Measurements from ENCODE around the gene PGA4.

PGA4 gene

DNA sequence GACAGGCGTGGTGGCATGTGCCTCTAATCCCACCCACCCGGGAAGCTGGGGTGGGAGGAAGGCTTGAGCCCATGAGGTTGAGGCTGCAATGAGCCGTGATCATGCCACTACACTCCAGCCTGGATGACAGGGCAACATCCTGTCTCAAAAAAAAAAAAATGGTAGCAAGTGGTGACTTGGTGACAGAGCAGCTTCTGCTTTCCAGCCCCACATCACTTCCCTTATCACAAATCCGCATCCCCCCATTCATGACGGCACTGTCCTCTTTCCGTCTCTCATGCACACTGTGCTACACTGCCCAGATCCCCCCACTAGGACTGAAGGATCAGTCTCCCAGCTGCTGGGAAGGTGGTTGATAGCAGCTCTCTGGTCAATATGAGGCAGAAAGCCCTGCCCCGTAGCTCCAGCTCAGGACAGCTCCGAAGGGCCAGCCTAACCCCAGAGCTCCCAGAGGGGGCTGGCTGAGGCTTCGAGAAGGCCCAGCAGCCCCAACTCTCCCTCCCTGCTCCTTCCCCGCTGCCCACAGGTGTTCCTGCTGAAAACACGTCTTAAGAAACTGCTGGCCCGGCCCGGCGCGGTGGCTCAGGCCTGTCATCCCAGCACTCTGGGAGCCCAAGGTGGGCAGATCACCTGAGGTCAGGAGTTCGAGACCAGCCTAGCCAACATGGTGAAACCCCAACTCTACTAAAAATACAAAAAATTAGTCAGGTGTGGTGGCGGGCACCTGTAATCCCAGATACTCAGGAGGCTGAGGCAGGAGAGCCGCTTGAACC is 34.7 kb downstream of the PGA4 start:
- Histone ChIP-seq H3K27me3 (ENCODE audit: control insufficient read depth, insufficient read depth, low read length) (no peaks in the 10 kb centered on the region), H3K4me3 (ENCODE audit: low read depth, low read length) (no peak overlapping the region), H3K9me3 (ENCODE audit: control insufficient read depth, insufficient read depth, low read length) (no peaks in the 10 kb centered on the region), H3K9ac (ENCODE audit: low read depth, low read length) (no peak overlapping the region), H3K4me1 (ENCODE audit: control insufficient read depth, insufficient read depth, low read length) (no peaks in the 10 kb centered on the region), H3K36me3 (ENCODE audit: control insufficient read depth, insufficient read depth, low read length) (peaks cover 6% of the 10 kb centered on the region)

- H3K4me3 ChIP-seq (ENCODE audit: low read depth, low read length), result no peak overlapping the region
- H3K27me3 ChIP-seq (ENCODE audit: control insufficient read depth, insufficient read depth, low read length), result no peaks in the 10 kb centered on the region
- H3K36me3 ChIP-seq (ENCODE audit: control insufficient read depth, insufficient read depth, low read length), result peaks cover 6% of the 10 kb centered on the region
- H3K9ac ChIP-seq (ENCODE audit: low read depth, low read length), result no peak overlapping the region
- H3K9me3 ChIP-seq (ENCODE audit: control insufficient read depth, insufficient read depth, low read length), result no peaks in the 10 kb centered on the region
- H3K4me1 ChIP-seq (ENCODE audit: control insufficient read depth, insufficient read depth, low read length), result no peaks in the 10 kb centered on the region
Measured at GRCh38 chr11:61258546-61258945, 36.4 kb downstream of the PGA4 start.

GRCh38 chr11:61259363-61259762 is 37.2 kb downstream of the PGA4 start:
- H3K4me3 ChIP-seq (ENCODE audit: low read depth, low read length), result no peak overlapping the region
- H3K27me3 ChIP-seq (ENCODE audit: control insufficient read depth, insufficient read depth, low read length), result no peaks in the 10 kb centered on the region
- H3K36me3 ChIP-seq (ENCODE audit: control insufficient read depth, insufficient read depth, low read length), result peaks cover 6% of the 10 kb centered on the region
- no peaks in the 10 kb centered on the region for H3K9me3 ChIP-seq (ENCODE audit: control insufficient read depth, insufficient read depth, low read length)
- no peaks in the 10 kb centered on the region for H3K4me1 ChIP-seq (ENCODE audit: control insufficient read depth, insufficient read depth, low read length)
- no peak overlapping the region for H3K9ac ChIP-seq (ENCODE audit: low read depth, low read length)

DNA sequence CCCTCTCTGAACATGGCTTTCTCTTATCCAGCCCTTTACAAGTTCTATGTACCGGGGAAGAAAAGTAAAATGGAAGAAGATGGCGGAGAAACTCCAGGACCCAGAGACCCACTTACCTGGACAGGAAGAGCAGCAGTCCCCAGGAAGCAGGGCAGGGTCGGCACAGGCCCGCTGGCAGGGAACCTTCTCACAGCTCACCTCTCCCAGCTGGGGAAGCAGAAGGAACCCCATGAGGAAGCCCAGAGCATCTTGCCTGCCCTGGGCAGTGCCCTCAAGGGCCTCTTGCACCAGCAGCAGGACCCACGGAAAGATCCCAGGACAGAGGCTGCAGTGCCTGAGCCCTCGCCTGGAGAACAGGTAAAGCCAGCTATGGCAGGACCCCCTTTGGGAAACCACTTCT is 42.2 kb downstream of the PGA4 start:
- no peak overlapping the region for H3K9ac ChIP-seq (ENCODE audit: low read depth, low read length)
- peaks cover 3% of the 10 kb centered on the region for H3K36me3 ChIP-seq (ENCODE audit: control insufficient read depth, insufficient read depth, low read length)
- no peak overlapping the region for H3K4me3 ChIP-seq (ENCODE audit: low read depth, low read length)
- H3K9me3 ChIP-seq (ENCODE audit: control insufficient read depth, insufficient read depth, low read length), result no peaks in the 10 kb centered on the region
- no peaks in the 10 kb centered on the region for H3K4me1 ChIP-seq (ENCODE audit: control insufficient read depth, insufficient read depth, low read length)
- H3K27me3 ChIP-seq (ENCODE audit: control insufficient read depth, insufficient read depth, low read length), result no peaks in the 10 kb centered on the region

DNA sequence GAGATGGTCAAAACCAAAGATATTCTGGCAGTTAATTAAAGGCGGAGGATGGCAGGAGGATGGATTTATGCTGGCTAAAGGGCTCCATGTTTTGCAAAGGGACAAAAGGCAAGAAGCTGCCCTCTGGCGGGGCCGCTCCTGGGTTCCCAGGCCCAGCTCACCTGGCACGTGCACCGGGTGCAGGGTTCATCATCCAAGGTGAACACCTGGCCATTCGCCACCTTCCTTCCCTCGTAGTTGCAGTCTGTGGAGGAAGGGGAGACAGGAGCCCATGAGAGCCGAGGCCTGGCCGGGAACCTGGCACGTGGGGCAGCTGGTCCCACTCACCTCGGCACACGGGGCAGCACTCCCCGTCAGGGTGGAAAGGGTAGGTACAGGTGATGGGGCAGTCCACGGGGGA is 42.6 kb downstream of the PGA4 start:
- H3K9me3 ChIP-seq (ENCODE audit: control insufficient read depth, insufficient read depth, low read length), result no peaks in the 10 kb centered on the region
- H3K4me1 ChIP-seq (ENCODE audit: control insufficient read depth, insufficient read depth, low read length), result no peaks in the 10 kb centered on the region
- no peak overlapping the region for H3K4me3 ChIP-seq (ENCODE audit: low read depth, low read length)
- no peak overlapping the region for H3K9ac ChIP-seq (ENCODE audit: low read depth, low read length)
- H3K27me3 ChIP-seq (ENCODE audit: control insufficient read depth, insufficient read depth, low read length), result no peaks in the 10 kb centered on the region
- H3K36me3 ChIP-seq (ENCODE audit: control insufficient read depth, insufficient read depth, low read length), result peaks cover 3% of the 10 kb centered on the region

DNA sequence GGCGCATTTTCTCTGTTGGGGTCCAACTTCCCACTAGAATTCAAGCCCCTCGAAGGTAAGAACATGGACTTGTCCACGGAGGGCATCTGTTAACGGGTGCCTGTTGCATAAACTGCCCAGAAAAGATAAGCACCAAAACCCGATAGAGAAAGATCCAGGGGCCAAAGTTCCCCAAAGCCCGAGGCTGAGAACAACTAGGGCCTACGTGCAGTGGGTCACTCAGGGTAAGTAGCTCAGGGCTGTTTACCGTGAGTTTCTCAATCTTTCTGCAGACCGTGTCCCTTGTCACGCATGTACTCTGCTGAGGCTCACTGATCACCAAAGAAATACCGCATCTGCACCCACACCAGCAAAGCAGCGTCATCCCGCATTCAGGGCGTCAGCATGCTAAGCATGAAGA is 43.2 kb downstream of the PGA4 start:
- H3K36me3 ChIP-seq (ENCODE audit: control insufficient read depth, insufficient read depth, low read length), result peaks cover 3% of the 10 kb centered on the region
- no peaks in the 10 kb centered on the region for H3K4me1 ChIP-seq (ENCODE audit: control insufficient read depth, insufficient read depth, low read length)
- H3K4me3 ChIP-seq (ENCODE audit: low read depth, low read length), result no peak overlapping the region
- no peak overlapping the region for H3K9ac ChIP-seq (ENCODE audit: low read depth, low read length)
- H3K9me3 ChIP-seq (ENCODE audit: control insufficient read depth, insufficient read depth, low read length), result no peaks in the 10 kb centered on the region
- H3K27me3 ChIP-seq (ENCODE audit: control insufficient read depth, insufficient read depth, low read length), result no peaks in the 10 kb centered on the region

GRCh38 chr11:61266602-61267001 is 44.5 kb downstream of the PGA4 start:
- Histone ChIP-seq H3K27me3 (ENCODE audit: control insufficient read depth, insufficient read depth, low read length) (no peaks in the 10 kb centered on the region), H3K36me3 (ENCODE audit: control insufficient read depth, insufficient read depth, low read length) (peaks cover 3% of the 10 kb centered on the region)

DNA sequence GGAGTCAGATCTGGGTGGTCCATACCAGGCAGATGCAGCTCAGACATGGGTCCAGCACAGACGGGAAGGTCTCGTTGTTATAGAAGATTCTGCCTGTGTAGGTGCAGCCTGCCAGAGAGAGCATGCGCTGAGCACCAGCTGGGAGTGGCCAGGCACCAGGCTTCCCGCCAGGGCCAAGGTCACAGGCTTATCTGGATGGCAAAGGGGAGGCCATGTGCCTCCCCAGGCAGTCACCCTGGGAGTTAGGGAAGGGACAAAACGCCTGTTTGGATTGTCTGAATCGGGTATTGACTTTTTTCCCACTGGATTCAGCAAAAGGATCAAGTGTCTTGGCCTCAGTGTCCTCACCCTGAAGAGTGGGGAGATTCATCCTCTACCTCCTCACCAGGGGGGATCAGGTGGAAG is 45.3 kb downstream of the PGA4 start:
- H3K9ac ChIP-seq (ENCODE audit: low read depth, low read length), result no peak overlapping the region
- H3K4me1 ChIP-seq (ENCODE audit: control insufficient read depth, insufficient read depth, low read length), result no peaks in the 10 kb centered on the region
- H3K36me3 ChIP-seq (ENCODE audit: control insufficient read depth, insufficient read depth, low read length), result peaks cover 3% of the 10 kb centered on the region
- no peaks in the 10 kb centered on the region for H3K27me3 ChIP-seq (ENCODE audit: control insufficient read depth, insufficient read depth, low read length)
- no peak overlapping the region for H3K4me3 ChIP-seq (ENCODE audit: low read depth, low read length)
- no peaks in the 10 kb centered on the region for H3K9me3 ChIP-seq (ENCODE audit: control insufficient read depth, insufficient read depth, low read length)

More at GRCh38 chr11:61266602-61267001, 44.5 kb downstream of the PGA4 start:
- Histone ChIP-seq H3K9ac (ENCODE audit: low read depth, low read length) (no peak overlapping the region), H3K4me1 (ENCODE audit: control insufficient read depth, insufficient read depth, low read length) (no peaks in the 10 kb centered on the region), H3K9me3 (ENCODE audit: control insufficient read depth, insufficient read depth, low read length) (no peaks in the 10 kb centered on the region), H3K4me3 (ENCODE audit: low read depth, low read length) (no peak overlapping the region)

DNA sequence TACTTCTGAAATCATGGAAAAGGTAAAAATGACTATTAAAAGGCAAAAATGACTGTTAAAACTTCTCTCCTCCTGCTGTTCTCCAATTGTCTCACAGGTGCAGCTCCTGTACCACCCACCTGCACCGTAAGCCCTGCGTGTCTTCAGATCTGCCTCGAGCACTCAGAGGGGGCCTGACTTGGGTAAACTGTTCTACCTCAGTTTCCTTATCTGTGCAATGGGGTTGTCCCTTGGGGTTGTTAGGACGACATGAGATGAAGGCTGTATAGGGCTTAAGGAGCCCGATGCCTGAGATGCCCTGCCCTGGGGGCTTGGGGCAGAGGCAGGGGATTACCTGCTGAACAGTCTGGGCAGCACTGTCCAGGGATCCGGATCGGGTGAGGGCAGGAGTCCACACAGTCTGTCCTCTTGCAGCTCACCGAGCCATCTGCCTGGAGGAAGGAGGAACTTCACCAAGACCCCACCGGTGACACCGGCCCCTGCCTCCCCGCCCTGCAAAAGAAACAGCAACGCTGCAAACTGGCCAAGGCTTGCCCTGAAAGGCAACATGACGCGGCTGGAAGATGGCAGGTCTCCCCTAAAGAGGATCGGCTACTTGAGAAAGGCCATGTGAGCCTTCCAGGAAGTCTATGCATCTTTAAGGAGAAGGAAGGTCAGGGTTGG is 46.6 kb downstream of the PGA4 start:
- H3K9me3 ChIP-seq (ENCODE audit: control insufficient read depth, insufficient read depth, low read length), result no peaks in the 10 kb centered on the region
- no peak overlapping the region for H3K4me3 ChIP-seq (ENCODE audit: low read depth, low read length)
- no peak overlapping the region for H3K9ac ChIP-seq (ENCODE audit: low read depth, low read length)
- H3K27me3 ChIP-seq (ENCODE audit: control insufficient read depth, insufficient read depth, low read length), result no peaks in the 10 kb centered on the region
- H3K4me1 ChIP-seq (ENCODE audit: control insufficient read depth, insufficient read depth, low read length), result no peaks in the 10 kb centered on the region
- H3K36me3 ChIP-seq (ENCODE audit: control insufficient read depth, insufficient read depth, low read length), result peaks cover 3% of the 10 kb centered on the region

DNA sequence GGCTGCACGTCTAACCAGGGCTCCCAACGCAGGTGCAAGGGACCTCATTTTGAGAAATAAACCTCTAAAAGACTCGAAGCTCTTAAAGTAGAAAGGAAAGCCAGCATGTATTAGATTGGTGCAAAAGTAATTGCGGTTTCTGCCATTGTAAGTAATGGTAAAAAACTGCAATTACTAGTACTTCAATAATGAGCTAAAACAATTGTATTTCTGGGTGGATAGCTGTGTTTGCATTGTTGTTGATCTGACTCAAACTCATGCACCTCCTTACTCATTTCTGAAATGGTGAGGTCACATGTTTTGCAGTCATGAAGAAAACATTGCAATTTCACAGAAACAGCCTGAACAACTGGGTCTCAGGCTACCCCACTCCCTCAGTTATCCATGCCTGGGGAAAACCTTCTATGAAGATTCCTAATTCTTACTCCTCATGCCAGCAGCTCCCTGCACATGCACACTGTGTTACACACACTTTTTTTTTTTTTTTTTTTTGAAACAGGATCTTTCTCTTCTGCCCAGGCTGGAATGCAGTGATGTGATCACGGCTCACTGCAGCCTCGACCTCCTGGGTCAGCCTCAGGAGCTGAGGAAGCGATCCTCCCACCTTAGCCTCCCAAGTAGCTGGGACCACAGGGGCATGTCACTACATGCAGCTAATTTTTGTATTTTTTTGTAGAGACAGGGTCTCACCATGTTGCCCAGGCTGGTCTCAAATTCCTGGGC is 48.4 kb downstream of the PGA4 start:
- no peaks in the 10 kb centered on the region for H3K9me3 ChIP-seq (ENCODE audit: control insufficient read depth, insufficient read depth, low read length)
- no peaks in the 10 kb centered on the region for H3K27me3 ChIP-seq (ENCODE audit: control insufficient read depth, insufficient read depth, low read length)
- H3K36me3 ChIP-seq (ENCODE audit: control insufficient read depth, insufficient read depth, low read length), result peaks cover 3% of the 10 kb centered on the region
- no peak overlapping the region for H3K4me3 ChIP-seq (ENCODE audit: low read depth, low read length)
- H3K9ac ChIP-seq (ENCODE audit: low read depth, low read length), result no peak overlapping the region
- no peaks in the 10 kb centered on the region for H3K4me1 ChIP-seq (ENCODE audit: control insufficient read depth, insufficient read depth, low read length)

- Histone ChIP-seq H3K9me3 (ENCODE audit: control insufficient read depth, insufficient read depth, low read length) (no peaks in the 10 kb centered on the region), H3K36me3 (ENCODE audit: control insufficient read depth, insufficient read depth, low read length) (peaks cover 3% of the 10 kb centered on the region), H3K27me3 (ENCODE audit: control insufficient read depth, insufficient read depth, low read length) (no peaks in the 10 kb centered on the region), H3K4me3 (ENCODE audit: low read depth, low read length) (no peak overlapping the region), H3K9ac (ENCODE audit: low read depth, low read length) (no peak overlapping the region), H3K4me1 (ENCODE audit: control insufficient read depth, insufficient read depth, low read length) (no peaks in the 10 kb centered on the region)
Measured at GRCh38 chr11:61272731-61273130, 50.6 kb downstream of the PGA4 start.

Measured in iPS-15b (cell line).